K562 (cell line): ENCODE data around the gene MED15. TPM values are rescaled to one million over a fixed set of nuclear protein-coding genes. Genes with fewer than 3 reads are reported as not detected.

Experiments used
- ATF1 ChIP-seq, 2 experiments: fragments of 450-650 bp in 1 of 2; IDR thresholded peaks; 2 replicates each; pipeline ENCODE4 v1.6.1; 2016; ENCODE audit warnings: missing compliant biosample characterization in 1 of 2, missing genetic modification characterization in 1 of 2
- EHMT2 ChIP-seq: fragments of 450-650 bp; IDR thresholded peaks from 2 replicates; pipeline ENCODE4 v1.6.1; 2018; ENCODE audit warnings: antibody characterized with exemption
- EZH2 ChIP-seq: IDR thresholded peaks from 2 replicates; pipeline ENCODE4 v1.6.1; 2012; ENCODE audit warnings: low read depth, mild to moderate bottlenecking, inconsistent platforms, low read length, borderline replicate concordance
- FOXM1 ChIP-seq, 2 experiments: fragments of 450-650 bp in 1 of 2; sonication (generic) in 1 of 2; formaldehyde crosslinking in 1 of 2; IDR thresholded peaks; 2 replicates each; pipeline versions ENCODE4 v1.6.1 to v1.9.0; 2017 to 2022; ENCODE audit warnings: low read depth in 2 of 2, mild to moderate bottlenecking in 2 of 2, missing genetic modification reagents in 1 of 2, moderate library complexity in 1 of 2
- MCM7 ChIP-seq, 2 experiments: fragments of 450-650 bp; IDR thresholded peaks; 2 replicates each; pipeline ENCODE4 v1.6.1; 2016 to 2018
- NELFE ChIP-seq: IDR thresholded peaks from 2 replicates; pipeline ENCODE4 v1.6.1; 2011; ENCODE audit warnings: mild to moderate bottlenecking; ENCODE audit not compliant: insufficient read depth, insufficient read length
- NR1H2 ChIP-seq: sonication (generic); formaldehyde crosslinking; IDR thresholded peaks from 2 replicates; pipeline ENCODE4 v1.4.0; 2020; ENCODE audit warnings: mild to moderate bottlenecking, missing genetic modification reagents
- NR3C1 ChIP-seq: sonication (generic); formaldehyde crosslinking; IDR thresholded peaks from 2 replicates; pipeline ENCODE4 v1.8.1; 2022; ENCODE audit warnings: missing genetic modification reagents
- POLR3A ChIP-seq: IDR thresholded peaks from 2 replicates; pipeline ENCODE4 v1.6.1; 2011; ENCODE audit warnings: borderline replicate concordance, mild to moderate bottlenecking, moderate library complexity; ENCODE audit not compliant: insufficient read length, insufficient read depth; ENCODE audit errors: extremely low read depth
- POLR3G ChIP-seq: IDR thresholded peaks from 2 replicates; pipeline ENCODE4 v1.6.1; 2011; ENCODE audit not compliant: insufficient read length, insufficient replicate concordance; ENCODE audit errors: extremely low read depth
- PRMT5 ChIP-seq: sonication (generic); formaldehyde crosslinking; IDR thresholded peaks from 2 replicates; pipeline ENCODE4 v1.5.0; 2020; ENCODE audit warnings: missing genetic modification reagents
- SIRT6 ChIP-seq: IDR thresholded peaks from one replicate; pipeline ENCODE4 v1.6.1; 2012; ENCODE audit warnings: low read depth, mild to moderate bottlenecking, control low read depth, inconsistent platforms, low read length, moderate library complexity
- SP1 ChIP-seq: sonication (generic); formaldehyde crosslinking; IDR thresholded peaks from 2 replicates; pipeline ENCODE4 v1.8.1; 2022; ENCODE audit warnings: mild to moderate bottlenecking, missing genetic modification reagents
- ZBED1 ChIP-seq: IDR thresholded peaks from 2 replicates; pipeline ENCODE4 v1.6.1; 2014
- ZBTB34 ChIP-seq: fragments of 250-450 bp; sonication (Bioruptor Pico); IDR thresholded peaks from 2 replicates; pipeline ENCODE4 v1.8.0; 2021; ENCODE audit warnings: mild to moderate bottlenecking, moderate library complexity
- ZC3H8 ChIP-seq: fragments of 450-650 bp; IDR thresholded peaks from 2 replicates; pipeline ENCODE4 v1.6.1; 2017
- ZEB2 ChIP-seq: fragments of 450-650 bp; IDR thresholded peaks from 2 replicates; pipeline ENCODE4 v1.6.1; 2016
- ZNF280B ChIP-seq: fragments of 250-450 bp; sonication (Bioruptor Pico); IDR thresholded peaks from 2 replicates; pipeline ENCODE4 v1.5.1; 2021; ENCODE audit warnings: mild to moderate bottlenecking
- ZNF282 ChIP-seq: sonication (generic); formaldehyde crosslinking; IDR thresholded peaks from 2 replicates; pipeline ENCODE4 v1.8.1; 2023; ENCODE audit warnings: missing genetic modification reagents
- ZNF354B ChIP-seq: fragments of 250-450 bp; sonication (Bioruptor Pico); IDR thresholded peaks from 2 replicates; pipeline ENCODE4 v1.4.0; 2020
- polyA plus RNA-seq, 8 experiments: library from polyadenylated mRNA; depleted of rRNA in 4 of 8; stranded (reverse) in 5 of 8; unstranded in 3 of 8; fragments of >200 nt; fragmentation: Nextera tagmentation in 2 of 8; fragmentation: Illumina TruSeq in 1 of 8; extraction: Ambion mirVana in 2 of 8; extraction: Trizol in 1 of 8; gene quantifications; 2 replicates each; pipeline versions ENCODE4 v1.2.1 to v1.2.3, GENCODE V29; 2011 to 2014; ENCODE audit warnings: inconsistent platforms in 1 of 8, missing spikeins in 1 of 8
- total RNA-seq, 7 experiments: library from RNA; depleted of rRNA in 6 of 7; stranded (reverse); fragments of >200 nt in 6 of 7; fragmentation: Illumina TruSeq in 2 of 7; extraction: Trizol in 2 of 7; gene quantifications; 2 replicates each; pipeline versions ENCODE4 v1.2.1 to v1.2.3, GENCODE V29; 2011 to 2021; ENCODE audit warnings: low replicate concordance in 1 of 7
- TF ChIP-seq, protein P1 (sequence below): sonication (generic); formaldehyde crosslinking; IDR thresholded peaks from 2 replicates; pipeline ENCODE4 v1.8.0; 2023; ENCODE audit warnings: missing genetic modification reagents, mild to moderate bottlenecking, borderline replicate concordance

MED15 gene
- total and polyA plus RNA-seq, 9 of the 15 experiments (the other 6 are each of a cell fraction or from before 2014, with no cell fraction given) = 4.0 to 271 (median 60.1) TPM

DNA sequence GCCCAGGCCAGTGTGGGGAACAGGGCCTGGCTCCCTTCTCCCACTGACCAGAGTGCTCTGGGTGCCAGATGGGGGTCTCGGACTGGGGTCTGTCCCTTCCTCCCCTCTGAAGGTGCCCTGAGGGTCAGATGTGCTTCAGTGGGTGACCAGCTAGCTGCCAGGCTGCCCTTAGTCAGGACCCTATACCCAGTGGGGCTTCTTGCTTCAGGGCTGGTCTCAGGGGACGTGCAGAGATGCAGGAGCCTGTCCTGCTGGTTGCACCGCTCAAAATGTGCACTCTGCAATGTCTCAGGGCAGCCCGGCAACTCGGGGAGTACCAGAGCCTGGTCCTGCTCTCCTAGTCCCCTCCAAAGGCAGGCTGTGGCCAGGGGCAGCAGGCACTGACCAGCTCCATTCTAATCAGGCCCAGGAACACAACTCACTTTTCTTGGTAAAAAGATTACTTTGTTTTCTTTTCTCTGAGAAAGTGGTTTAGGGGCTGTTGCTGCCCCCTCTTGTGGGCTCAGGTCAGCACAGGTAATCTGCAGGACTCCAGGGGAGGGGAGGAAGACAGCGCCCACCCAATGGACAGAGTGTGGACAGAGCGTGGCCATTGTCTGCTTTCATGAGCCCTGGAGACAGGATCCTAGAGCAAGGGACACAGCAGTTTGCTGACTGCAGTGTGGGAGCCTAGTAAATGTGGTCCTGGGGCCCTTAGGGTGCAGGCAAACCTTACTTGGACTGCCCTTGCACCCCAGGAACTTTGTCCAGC, 80.9 kb downstream of the MED15 start (continued):
- TF ChIP-seq EHMT2 (no peak), MCM7 (IDR thresholded peaks at IDR 0.05) (no peak), NR1H2 (CRISPR knock-in tag) (no peak), FOXM1 (IDR thresholded peaks at IDR 0.05; ENCODE audit: low read depth) (no peak), FOXM1 (CRISPR knock-in tag; IDR thresholded peaks at IDR 0.05; ENCODE audit: low read depth) (no peak), POLR3G (no peak), NELFE (no peak), ZC3H8 (no peak), SP1 (CRISPR knock-in tag) (no peak), ZNF280B (CRISPR knock-in tag) (no peak), EZH2 (no peak), ATF1 (CRISPR knock-in tag; IDR thresholded peaks at IDR 0.05) (no peak), ATF1 (tag; IDR thresholded peaks at IDR 0.05) (no peak), ZNF354B (CRISPR knock-in tag) (no peak), SIRT6 (no peak), ZNF282 (CRISPR knock-in tag) (peak; percentile 22; the same call in 1 of the 2 replicates), POLR3A (no peak), ZBED1 (peak; percentile 1; the same call in 1 of the 2 replicates), PRMT5 (CRISPR knock-in tag) (0 out of 2 replicates have a peak, but pooled peaks have one; percentile 13), NR3C1 (no peak), ZBTB34 (CRISPR knock-in tag) (no peak), ZEB2 (no peak)
- TF ChIP-seq, protein P1, sequence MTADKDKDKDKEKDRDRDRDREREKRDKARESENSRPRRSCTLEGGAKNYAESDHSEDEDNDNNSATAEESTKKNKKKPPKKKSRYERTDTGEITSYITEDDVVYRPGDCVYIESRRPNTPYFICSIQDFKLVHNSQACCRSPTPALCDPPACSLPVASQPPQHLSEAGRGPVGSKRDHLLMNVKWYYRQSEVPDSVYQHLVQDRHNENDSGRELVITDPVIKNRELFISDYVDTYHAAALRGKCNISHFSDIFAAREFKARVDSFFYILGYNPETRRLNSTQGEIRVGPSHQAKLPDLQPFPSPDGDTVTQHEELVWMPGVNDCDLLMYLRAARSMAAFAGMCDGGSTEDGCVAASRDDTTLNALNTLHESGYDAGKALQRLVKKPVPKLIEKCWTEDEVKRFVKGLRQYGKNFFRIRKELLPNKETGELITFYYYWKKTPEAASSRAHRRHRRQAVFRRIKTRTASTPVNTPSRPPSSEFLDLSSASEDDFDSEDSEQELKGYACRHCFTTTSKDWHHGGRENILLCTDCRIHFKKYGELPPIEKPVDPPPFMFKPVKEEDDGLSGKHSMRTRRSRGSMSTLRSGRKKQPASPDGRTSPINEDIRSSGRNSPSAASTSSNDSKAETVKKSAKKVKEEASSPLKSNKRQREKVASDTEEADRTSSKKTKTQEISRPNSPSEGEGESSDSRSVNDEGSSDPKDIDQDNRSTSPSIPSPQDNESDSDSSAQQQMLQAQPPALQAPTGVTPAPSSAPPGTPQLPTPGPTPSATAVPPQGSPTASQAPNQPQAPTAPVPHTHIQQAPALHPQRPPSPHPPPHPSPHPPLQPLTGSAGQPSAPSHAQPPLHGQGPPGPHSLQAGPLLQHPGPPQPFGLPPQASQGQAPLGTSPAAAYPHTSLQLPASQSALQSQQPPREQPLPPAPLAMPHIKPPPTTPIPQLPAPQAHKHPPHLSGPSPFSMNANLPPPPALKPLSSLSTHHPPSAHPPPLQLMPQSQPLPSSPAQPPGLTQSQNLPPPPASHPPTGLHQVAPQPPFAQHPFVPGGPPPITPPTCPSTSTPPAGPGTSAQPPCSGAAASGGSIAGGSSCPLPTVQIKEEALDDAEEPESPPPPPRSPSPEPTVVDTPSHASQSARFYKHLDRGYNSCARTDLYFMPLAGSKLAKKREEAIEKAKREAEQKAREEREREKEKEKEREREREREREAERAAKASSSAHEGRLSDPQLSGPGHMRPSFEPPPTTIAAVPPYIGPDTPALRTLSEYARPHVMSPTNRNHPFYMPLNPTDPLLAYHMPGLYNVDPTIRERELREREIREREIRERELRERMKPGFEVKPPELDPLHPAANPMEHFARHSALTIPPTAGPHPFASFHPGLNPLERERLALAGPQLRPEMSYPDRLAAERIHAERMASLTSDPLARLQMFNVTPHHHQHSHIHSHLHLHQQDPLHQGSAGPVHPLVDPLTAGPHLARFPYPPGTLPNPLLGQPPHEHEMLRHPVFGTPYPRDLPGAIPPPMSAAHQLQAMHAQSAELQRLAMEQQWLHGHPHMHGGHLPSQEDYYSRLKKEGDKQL (CRISPR knock-in tag) = peak; percentile 98
